ENCODE results near the gene PDRG1. TPM values are rescaled to one million over a fixed set of nuclear protein-coding genes. Genes with fewer than 3 reads are reported as not detected.

PDRG1 gene
- total RNA-seq, 3 donors from 2014 or later, result 9.2 to 10.0 (median 9.9) TPM

GRCh38 chr20:31953556-31954148 lies 1.8 kb upstream of the PDRG1 start:
- Histone ChIP-seq H3K36me3 (ENCODE audit: low read depth) (peaks cover under 1% of the 10 kb centered on the region), H3K9me3 (no peaks in the 10 kb centered on the region), H3K4me3 (no peak overlapping the region), H3K4me1 (ENCODE audit: low read depth) (peaks cover 7% of the 10 kb centered on the region)
- ATAC-seq (no peak), DNase-seq (no peak)
- intact Hi-C loops (cut with DNase I, micrococcal nuclease), result loop anchor here in 1 of 2 donors (10.0 kb wide), 1 partner anchor 99 kb away; no protein-coding TSS in a partner anchor
- TF ChIP-seq CTCF (IDR thresholded peaks at IDR 0.05), result no peak

GRCh38 chr20:31951203-31951529 lies 680 bp downstream of the PDRG1 start:
- Histone ChIP-seq H3K9me3 (no peaks in the 10 kb centered on the region), H3K4me1 (ENCODE audit: low read depth) (peaks cover 7% of the 10 kb centered on the region), H3K36me3 (ENCODE audit: low read depth) (peaks cover 21% of the 10 kb centered on the region), H3K4me3 (peak overlapping the region; percentile 90)
- ATAC-seq (no peak), DNase-seq (peak in 1 of 3 donors; percentile 3)
- no peak for TF ChIP-seq CTCF (IDR thresholded peaks at IDR 0.05)
- intact Hi-C loops (cut with DNase I, micrococcal nuclease), result loop anchor here in 1 of 2 donors (10.0 kb wide), 1 partner anchor 96 kb away; no protein-coding TSS in a partner anchor

- H3K4me3 ChIP-seq, result no peak overlapping the region
- H3K36me3 ChIP-seq (ENCODE audit: low read depth), result peaks cover 24% of the 10 kb centered on the region
- no peak for TF ChIP-seq CTCF (IDR thresholded peaks at IDR 0.05)
- intact Hi-C loops (cut with DNase I, micrococcal nuclease), result loop anchor here in 1 of 2 donors (10.0 kb wide), 1 partner anchor 95 kb away; no protein-coding TSS in a partner anchor
- no peak for DNase-seq
- peaks cover 7% of the 10 kb centered on the region for H3K4me1 ChIP-seq (ENCODE audit: low read depth)
- no peak for ATAC-seq
- no peaks in the 10 kb centered on the region for H3K9me3 ChIP-seq
These were observed 1.8 kb downstream of the PDRG1 start for GRCh38 chr20:31949877-31950646.

- no peak for ATAC-seq
- Histone ChIP-seq H3K4me3 (no peak overlapping the region), H3K36me3 (ENCODE audit: low read depth) (peaks cover 24% of the 10 kb centered on the region), H3K4me1 (ENCODE audit: low read depth) (peaks cover 7% of the 10 kb centered on the region), H3K9me3 (no peaks in the 10 kb centered on the region)
- no peak for TF ChIP-seq CTCF (IDR thresholded peaks at IDR 0.05)
- DNase-seq, result no peak
- intact Hi-C loops (cut with DNase I, micrococcal nuclease), result no loop called here
These were observed 3.8 kb downstream of the PDRG1 start for GRCh38 chr20:31948008-31948407.

GRCh38 chr20:31945785-31946184 lies 6.1 kb downstream of the PDRG1 start:
- no peak overlapping the region for H3K4me3 ChIP-seq
- H3K36me3 ChIP-seq (ENCODE audit: low read depth), result peaks cover 24% of the 10 kb centered on the region
- no peak for DNase-seq
- no peaks in the 10 kb centered on the region for H3K9me3 ChIP-seq
- peaks cover 5% of the 10 kb centered on the region for H3K4me1 ChIP-seq (ENCODE audit: low read depth)
- no peak for ATAC-seq
- no peak for TF ChIP-seq CTCF (IDR thresholded peaks at IDR 0.05)
- intact Hi-C loops (cut with DNase I, micrococcal nuclease), result no loop called here

All from mucosa of descending colon (tissue), 3 donors.